MM.1S (cell line): ENCODE results near the gene CASTOR2.

Source experiments
- EZH2 ChIP-seq: fragments of 300-600 bp; sonication (generic); optimal IDR thresholded peaks from 2 replicates; pipeline ENCODE3; 2017; ENCODE audit warnings: low read depth, mild to moderate bottlenecking, antibody characterized with exemption, low read length, mixed read lengths
- EZH2phosphoT487 ChIP-seq: fragments of 300-600 bp; sonication (generic); IDR thresholded peaks from 2 replicates; pipeline ENCODE4 v1.6.1; 2018; ENCODE audit warnings: antibody characterized with exemption, low read length
- TF ChIP-seq, protein P1 (sequence below): fragments of 300-600 bp; sonication (generic); IDR thresholded peaks from 2 replicates; pipeline ENCODE4 v1.5.1; 2016; ENCODE audit warnings: antibody characterized with exemption, low read length, mixed read lengths

GRCh38 chr7:75017832-75018231 is 53.3 kb downstream of the CASTOR2 start:
- TF ChIP-seq, protein P1, sequence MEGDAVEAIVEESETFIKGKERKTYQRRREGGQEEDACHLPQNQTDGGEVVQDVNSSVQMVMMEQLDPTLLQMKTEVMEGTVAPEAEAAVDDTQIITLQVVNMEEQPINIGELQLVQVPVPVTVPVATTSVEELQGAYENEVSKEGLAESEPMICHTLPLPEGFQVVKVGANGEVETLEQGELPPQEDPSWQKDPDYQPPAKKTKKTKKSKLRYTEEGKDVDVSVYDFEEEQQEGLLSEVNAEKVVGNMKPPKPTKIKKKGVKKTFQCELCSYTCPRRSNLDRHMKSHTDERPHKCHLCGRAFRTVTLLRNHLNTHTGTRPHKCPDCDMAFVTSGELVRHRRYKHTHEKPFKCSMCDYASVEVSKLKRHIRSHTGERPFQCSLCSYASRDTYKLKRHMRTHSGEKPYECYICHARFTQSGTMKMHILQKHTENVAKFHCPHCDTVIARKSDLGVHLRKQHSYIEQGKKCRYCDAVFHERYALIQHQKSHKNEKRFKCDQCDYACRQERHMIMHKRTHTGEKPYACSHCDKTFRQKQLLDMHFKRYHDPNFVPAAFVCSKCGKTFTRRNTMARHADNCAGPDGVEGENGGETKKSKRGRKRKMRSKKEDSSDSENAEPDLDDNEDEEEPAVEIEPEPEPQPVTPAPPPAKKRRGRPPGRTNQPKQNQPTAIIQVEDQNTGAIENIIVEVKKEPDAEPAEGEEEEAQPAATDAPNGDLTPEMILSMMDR = no peak
- TF ChIP-seq EZH2phosphoT487 = no peak
- TF ChIP-seq EZH2 = no peak
